Measurements from ENCODE around the gene SLF1.

DNA sequence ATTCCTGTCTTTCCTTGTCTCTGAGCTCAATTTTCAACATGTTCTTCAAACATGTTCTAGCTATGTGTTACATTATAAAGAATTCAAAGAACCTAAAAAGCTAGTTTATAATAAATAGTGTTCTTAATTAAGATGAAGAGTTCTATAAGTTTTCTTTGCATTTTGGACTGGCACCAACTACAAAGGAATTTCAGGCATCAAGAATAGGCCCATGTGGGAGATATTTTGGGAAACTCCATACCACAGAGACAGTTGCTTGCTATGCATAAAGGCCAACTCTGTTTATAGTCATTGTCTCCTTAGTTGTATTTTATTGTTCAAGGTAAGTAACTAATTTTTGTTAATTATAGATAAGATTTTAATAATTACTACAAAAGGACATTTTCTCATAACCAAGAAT, 4.5 kb downstream of the SLF1 start:
- no peak for TF ChIP-seq EZH2 (IDR thresholded peaks at IDR 0.05; ENCODE audit: insufficient read depth, low read length)
- TF ChIP-seq, protein P1, sequence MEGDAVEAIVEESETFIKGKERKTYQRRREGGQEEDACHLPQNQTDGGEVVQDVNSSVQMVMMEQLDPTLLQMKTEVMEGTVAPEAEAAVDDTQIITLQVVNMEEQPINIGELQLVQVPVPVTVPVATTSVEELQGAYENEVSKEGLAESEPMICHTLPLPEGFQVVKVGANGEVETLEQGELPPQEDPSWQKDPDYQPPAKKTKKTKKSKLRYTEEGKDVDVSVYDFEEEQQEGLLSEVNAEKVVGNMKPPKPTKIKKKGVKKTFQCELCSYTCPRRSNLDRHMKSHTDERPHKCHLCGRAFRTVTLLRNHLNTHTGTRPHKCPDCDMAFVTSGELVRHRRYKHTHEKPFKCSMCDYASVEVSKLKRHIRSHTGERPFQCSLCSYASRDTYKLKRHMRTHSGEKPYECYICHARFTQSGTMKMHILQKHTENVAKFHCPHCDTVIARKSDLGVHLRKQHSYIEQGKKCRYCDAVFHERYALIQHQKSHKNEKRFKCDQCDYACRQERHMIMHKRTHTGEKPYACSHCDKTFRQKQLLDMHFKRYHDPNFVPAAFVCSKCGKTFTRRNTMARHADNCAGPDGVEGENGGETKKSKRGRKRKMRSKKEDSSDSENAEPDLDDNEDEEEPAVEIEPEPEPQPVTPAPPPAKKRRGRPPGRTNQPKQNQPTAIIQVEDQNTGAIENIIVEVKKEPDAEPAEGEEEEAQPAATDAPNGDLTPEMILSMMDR (IDR thresholded peaks at IDR 0.05; ENCODE audit: insufficient read depth, low read depth, low read length), result no peak
